GM23338 (cell line): ENCODE data around the gene PNPLA1. TPM values are rescaled to one million over a fixed set of nuclear protein-coding genes. Genes with fewer than 3 reads are reported as not detected.

Experiments used
- ATAC-seq: fragments of 200-7000 bp; cut with Tn5 transposase; 3 replicates; pipeline ENCODE4 v1.9.1; 2020
- DNase-seq: peaks from one replicate; pipeline ENCODE4 v3.0.0-alpha.2; 2015; ENCODE audit warnings: low spot score
- H2AFZ ChIP-seq: fragments of 200-600 bp; sonication (generic); 2 replicates; pipeline ENCODE4 v1.8.0; 2016; ENCODE audit warnings: antibody characterized with exemption, mild to moderate bottlenecking, moderate library complexity
- H3F3A ChIP-seq: fragments of 200-600 bp; sonication (generic); replicated peaks from 2 replicates; pipeline ENCODE4 v1.8.0; 2017; ENCODE audit warnings: antibody characterized with exemption, mixed run types, low read depth
- H3K27ac ChIP-seq: fragments of 200-600 bp; sonication (generic); 2 replicates; pipeline ENCODE4 v1.6.1; 2016; ENCODE audit warnings: low read depth
- H3K27me3 ChIP-seq: fragments of 200-600 bp; sonication (generic); 2 replicates; pipeline ENCODE4 v1.8.0; 2016; ENCODE audit warnings: mild to moderate bottlenecking, mixed run types, moderate library complexity; ENCODE audit not compliant: insufficient read depth
- H3K36me3 ChIP-seq: fragments of 200-600 bp; sonication (generic); 2 replicates; pipeline ENCODE4 v1.8.0; 2016; ENCODE audit warnings: mild to moderate bottlenecking; ENCODE audit not compliant: insufficient read depth
- H3K4me1 ChIP-seq: fragments of 200-600 bp; sonication (generic); 2 replicates; pipeline ENCODE4 v1.8.0; 2016; ENCODE audit warnings: mild to moderate bottlenecking, moderate library complexity; ENCODE audit not compliant: insufficient read depth
- H3K4me2 ChIP-seq: fragments of 200-600 bp; sonication (generic); 2 replicates; pipeline ENCODE4 v1.7.1; 2017; ENCODE audit warnings: mixed run types
- H3K4me3 ChIP-seq: fragments of 200-600 bp; sonication (generic); 2 replicates; pipeline ENCODE4 v1.6.1; 2016; ENCODE audit warnings: mixed run types
- H3K79me2 ChIP-seq: fragments of 200-600 bp; sonication (generic); replicated peaks from 2 replicates; pipeline ENCODE4 v1.8.0; 2017; ENCODE audit warnings: mild to moderate bottlenecking; ENCODE audit not compliant: insufficient read depth
- H3K9me2 ChIP-seq: fragments of 200-600 bp; sonication (generic); 2 replicates; pipeline ENCODE4 v1.8.0; 2017; ENCODE audit not compliant: insufficient read depth
- H4K20me1 ChIP-seq: fragments of 200-600 bp; sonication (generic); replicated peaks from 2 replicates; pipeline ENCODE4 v1.8.0; 2017; ENCODE audit warnings: mild to moderate bottlenecking; ENCODE audit not compliant: insufficient read depth
- H3K27ac Mint-ChIP-seq: 2 replicates; pipeline ENCODE4 v1.8.0; 2020; ENCODE audit warnings: inconsistent platforms, mild to moderate bottlenecking, moderate library complexity, mixed read lengths
- H3K27me3 Mint-ChIP-seq: 3 replicates; pipeline ENCODE4 v1.8.0; 2022; ENCODE audit warnings: low read depth, mild to moderate bottlenecking, moderate library complexity, mixed read lengths, inconsistent platforms; ENCODE audit not compliant: insufficient read depth, poor library complexity
- H3K36me3 Mint-ChIP-seq: 3 replicates; pipeline ENCODE4 v1.8.0; 2021; ENCODE audit warnings: low read depth, mild to moderate bottlenecking, inconsistent platforms, moderate library complexity, mixed read lengths
- H3K4me1 Mint-ChIP-seq: 3 replicates; pipeline ENCODE4 v1.8.0; 2020; ENCODE audit warnings: mild to moderate bottlenecking, inconsistent platforms, mixed read lengths
- H3K4me3 Mint-ChIP-seq: 3 replicates; pipeline ENCODE4 v1.8.0; 2021; ENCODE audit warnings: moderate library complexity, mild to moderate bottlenecking, inconsistent platforms, mixed read lengths
- H3K9me3 Mint-ChIP-seq: 3 replicates; pipeline ENCODE4 v1.8.0; 2020; ENCODE audit warnings: moderate library complexity, mild to moderate bottlenecking, inconsistent platforms, mixed read lengths
- ETS1 ChIP-seq: IDR thresholded peaks from 2 replicates; pipeline ENCODE4 v1.6.1; 2016; ENCODE audit warnings: antibody characterized with exemption
- EZH2 ChIP-seq: fragments of 200-600 bp; sonication (generic); IDR thresholded peaks from one replicate; pipeline ENCODE4 v1.8.0; 2017; ENCODE audit warnings: antibody characterized with exemption, mild to moderate bottlenecking, low read depth; ENCODE audit not compliant: unreplicated experiment
- EZH2phosphoT487 ChIP-seq: fragments of 200-600 bp; sonication (generic); IDR thresholded peaks from one replicate; pipeline ENCODE4 v1.8.1; 2018; ENCODE audit warnings: antibody characterized with exemption; ENCODE audit not compliant: unreplicated experiment
- POLR2AphosphoS5 ChIP-seq: IDR thresholded peaks from 2 replicates; pipeline ENCODE4 v1.6.1; 2016; ENCODE audit warnings: antibody characterized with exemption, low read depth
- STAT1 ChIP-seq: IDR thresholded peaks from one replicate; pipeline ENCODE4 v1.6.1; 2016; ENCODE audit warnings: antibody characterized with exemption; ENCODE audit not compliant: unreplicated experiment
- ZNF114 ChIP-seq: fragments of 250-450 bp; sonication (Bioruptor Pico); IDR thresholded peaks from 2 replicates; pipeline ENCODE4 v1.5.0; 2020; ENCODE audit warnings: mild to moderate bottlenecking, moderate library complexity
- polyA plus RNA-seq: library from polyadenylated mRNA; unstranded; fragments of >200 nt; fragmentation: Nextera tagmentation; extraction: Ambion mirVana; gene quantifications from 2 replicates; pipeline ENCODE4 v1.2.1, GENCODE V29; 2016
- total RNA-seq: library from RNA; depleted of rRNA; stranded (reverse); fragments of >200 nt; shearing (Covaris generic); gene quantifications from 2 replicates; pipeline ENCODE4 v1.2.3, GENCODE V29; 2014
- TF ChIP-seq, protein P1 (sequence below), 2 experiments: fragments of 200-600 bp in 1 of 2; sonication (generic) in 1 of 2; conservative IDR thresholded peaks; 2 replicates each; pipeline versions ENCODE4 v1.5.1 to v1.6.1; 2016 to 2017; ENCODE audit warnings: antibody characterized with exemption in 2 of 2, low read depth in 2 of 2, mild to moderate bottlenecking in 2 of 2, moderate library complexity in 1 of 2

The PNPLA1 gene
- total and polyA plus RNA-seq, 2 experiments from 2014 or later: not detected

- Histone ChIP-seq H3F3A (no peaks in the 10 kb centered on the region), H3K4me3 (no peak overlapping the region), H3K9me2 (no peaks in the 10 kb centered on the region), H3K79me2 (no peaks in the 10 kb centered on the region), H3K4me1 (no peaks in the 10 kb centered on the region; the same call in 1 of the 2 replicates), H3K27ac (no peak overlapping the region), H2AFZ (no peak overlapping the region), H3K36me3 (no peaks in the 10 kb centered on the region), H4K20me1 (no peaks in the 10 kb centered on the region), H3K27me3 (no peaks in the 10 kb centered on the region), H3K4me2 (no peak overlapping the region)
- no peak overlapping the region for H3K4me3 Mint-ChIP-seq
- ATAC-seq (no peak), DNase-seq (no peak)
- H3K4me1 Mint-ChIP-seq: peaks cover 18% of the 10 kb centered on the region
- H3K27ac Mint-ChIP-seq: no peak overlapping the region
- no peaks in the 10 kb centered on the region; the same call in 2 of the 3 replicates for H3K36me3 Mint-ChIP-seq
- no peaks in the 10 kb centered on the region; the same call in 2 of the 3 replicates for H3K9me3 Mint-ChIP-seq
- peaks cover 15% of the 10 kb centered on the region for H3K27me3 Mint-ChIP-seq
- TF ChIP-seq STAT1 (no peak), EZH2 (no peak), ZNF114 (CRISPR knock-in tag) (no peak), POLR2AphosphoS5 (no peak), EZH2phosphoT487 (no peak), ETS1 (no peak)
- TF ChIP-seq, protein P1, sequence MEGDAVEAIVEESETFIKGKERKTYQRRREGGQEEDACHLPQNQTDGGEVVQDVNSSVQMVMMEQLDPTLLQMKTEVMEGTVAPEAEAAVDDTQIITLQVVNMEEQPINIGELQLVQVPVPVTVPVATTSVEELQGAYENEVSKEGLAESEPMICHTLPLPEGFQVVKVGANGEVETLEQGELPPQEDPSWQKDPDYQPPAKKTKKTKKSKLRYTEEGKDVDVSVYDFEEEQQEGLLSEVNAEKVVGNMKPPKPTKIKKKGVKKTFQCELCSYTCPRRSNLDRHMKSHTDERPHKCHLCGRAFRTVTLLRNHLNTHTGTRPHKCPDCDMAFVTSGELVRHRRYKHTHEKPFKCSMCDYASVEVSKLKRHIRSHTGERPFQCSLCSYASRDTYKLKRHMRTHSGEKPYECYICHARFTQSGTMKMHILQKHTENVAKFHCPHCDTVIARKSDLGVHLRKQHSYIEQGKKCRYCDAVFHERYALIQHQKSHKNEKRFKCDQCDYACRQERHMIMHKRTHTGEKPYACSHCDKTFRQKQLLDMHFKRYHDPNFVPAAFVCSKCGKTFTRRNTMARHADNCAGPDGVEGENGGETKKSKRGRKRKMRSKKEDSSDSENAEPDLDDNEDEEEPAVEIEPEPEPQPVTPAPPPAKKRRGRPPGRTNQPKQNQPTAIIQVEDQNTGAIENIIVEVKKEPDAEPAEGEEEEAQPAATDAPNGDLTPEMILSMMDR (conservative IDR thresholded peaks at IDR 0.05; ENCODE audit: low read depth in 2 of 2): no peak
These were observed 63.5 kb downstream of the PNPLA1 start for GRCh38 chr6:36333171-36333895.

DNA sequence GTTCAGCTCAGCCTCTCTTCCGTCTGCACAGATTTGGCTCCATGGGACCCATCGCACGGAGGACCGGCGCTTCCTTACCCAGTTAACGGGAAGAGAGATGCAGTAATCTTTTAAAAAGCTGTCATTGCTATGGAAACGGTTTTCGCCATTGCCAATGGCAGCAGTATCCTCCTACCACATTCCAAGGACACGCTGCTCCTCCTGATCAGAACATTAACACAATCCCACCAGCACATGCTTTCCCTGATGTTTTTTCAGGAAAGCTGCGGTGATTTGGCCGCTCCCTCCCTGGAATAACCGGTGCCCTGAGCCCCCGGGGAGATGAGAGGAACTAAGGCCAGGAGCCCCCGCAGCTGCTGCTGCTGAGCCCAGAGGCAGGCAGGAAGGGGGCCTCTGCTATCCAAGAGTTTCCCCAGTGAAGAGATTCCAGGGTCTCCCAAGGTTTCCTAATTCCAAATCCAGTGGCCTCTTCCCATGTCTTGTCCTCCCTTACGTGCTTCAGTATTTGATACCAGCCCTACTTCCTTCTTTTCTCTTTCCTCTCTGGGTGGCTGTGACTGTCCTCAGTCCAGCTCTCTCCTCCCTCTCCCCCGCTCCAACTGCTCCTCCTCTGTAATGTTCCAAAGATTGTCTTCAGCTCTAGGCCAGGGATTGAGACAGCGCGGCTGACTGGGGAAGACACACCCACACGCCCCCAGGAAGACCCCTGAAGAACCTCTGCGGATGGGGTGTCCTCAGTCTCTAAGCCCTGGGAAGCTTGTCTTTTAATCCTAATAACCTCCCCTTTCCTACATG, 64.3 kb downstream of the PNPLA1 start:
- Histone ChIP-seq H4K20me1 (no peaks in the 10 kb centered on the region), H3K27ac (no peak overlapping the region), H2AFZ (peak overlapping the region; percentile 85; the same call in 1 of the 2 replicates), H3K9me2 (no peaks in the 10 kb centered on the region), H3K4me3 (no peak overlapping the region), H3F3A (no peaks in the 10 kb centered on the region), H3K36me3 (no peaks in the 10 kb centered on the region), H3K27me3 (no peaks in the 10 kb centered on the region), H3K79me2 (no peaks in the 10 kb centered on the region), H3K4me2 (0 out of 2 replicates have a peak overlapping the region, but pooled peaks have one; percentile 15), H3K4me1 (no peaks in the 10 kb centered on the region; the same call in 1 of the 2 replicates)
- peaks cover 18% of the 10 kb centered on the region for H3K4me1 Mint-ChIP-seq
- no peaks in the 10 kb centered on the region; the same call in 2 of the 3 replicates for H3K36me3 Mint-ChIP-seq
- peaks cover 15% of the 10 kb centered on the region for H3K27me3 Mint-ChIP-seq
- DNase-seq (peak; percentile 34), ATAC-seq (no peak; the same call in 2 of the 3 replicates)
- no peak overlapping the region; the same call in 2 of the 3 replicates for H3K4me3 Mint-ChIP-seq
- H3K9me3 Mint-ChIP-seq: no peaks in the 10 kb centered on the region; the same call in 2 of the 3 replicates
- H3K27ac Mint-ChIP-seq: no peak overlapping the region
- TF ChIP-seq, protein P1 (conservative IDR thresholded peaks at IDR 0.05; ENCODE audit: low read depth in 2 of 2): no peak
